PFSK-1 (cell line): ENCODE data around the gene NDUFC2.

ENCODE experiments used
- FOXP2 ChIP-seq: optimal IDR thresholded peaks from 2 replicates; pipeline ENCODE3; 2011; ENCODE audit warnings: borderline replicate concordance, control low read depth, inconsistent platforms; ENCODE audit not compliant: insufficient read depth; ENCODE audit errors: extremely low read length, extremely low read depth
- POLR2AphosphoS5 ChIP-seq: IDR thresholded peaks from 2 replicates; pipeline ENCODE4 v1.6.1; 2012; ENCODE audit warnings: low read depth, mild to moderate bottlenecking, control low read depth, low read length, moderate library complexity
- SIN3A ChIP-seq: IDR thresholded peaks from 2 replicates; pipeline ENCODE4 v1.6.1; 2012; ENCODE audit warnings: mild to moderate bottlenecking, low read length, moderate library complexity, borderline replicate concordance; ENCODE audit not compliant: insufficient read depth
- TAF1 ChIP-seq: IDR thresholded peaks from 2 replicates; pipeline ENCODE4 v1.6.1; 2012; ENCODE audit warnings: low read length, control low read depth, borderline replicate concordance; ENCODE audit not compliant: insufficient read depth
- TF ChIP-seq, protein P1 (sequence below), 2 experiments: IDR thresholded peaks; 2 replicates each; pipeline versions ENCODE4 v1.6.1 to v1.8.0; 2011 to 2012; ENCODE audit warnings: low read depth in 2 of 2, low read length in 2 of 2, control low read depth in 1 of 2, inconsistent platforms in 1 of 2, mild to moderate bottlenecking in 1 of 2, moderate library complexity in 1 of 2; ENCODE audit not compliant: insufficient read depth in 1 of 2

The NDUFC2 gene

DNA sequence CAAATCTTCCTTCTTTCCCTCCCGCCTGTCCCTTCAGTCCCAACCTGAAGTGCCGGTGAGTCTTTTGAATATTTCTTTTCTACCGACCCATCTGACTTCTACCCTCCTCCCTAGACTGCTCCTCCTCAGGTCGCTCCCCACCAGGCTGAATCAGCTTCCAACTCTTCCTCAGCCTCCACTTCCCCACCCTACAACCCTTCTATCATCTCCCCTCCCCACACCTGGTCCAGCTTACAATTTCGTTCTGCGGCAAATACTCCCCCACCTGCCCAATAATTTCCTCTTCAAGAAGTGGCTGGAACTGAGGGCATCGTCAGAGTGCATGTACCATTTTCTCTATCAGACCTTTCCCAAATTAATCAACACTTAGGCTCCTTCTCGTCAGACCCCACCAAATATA lies 2.5 kb upstream of the NDUFC2 start:
- TF ChIP-seq FOXP2 (no peak), TAF1 (no peak), SIN3A (no peak), POLR2AphosphoS5 (no peak)
- TF ChIP-seq, protein P1, sequence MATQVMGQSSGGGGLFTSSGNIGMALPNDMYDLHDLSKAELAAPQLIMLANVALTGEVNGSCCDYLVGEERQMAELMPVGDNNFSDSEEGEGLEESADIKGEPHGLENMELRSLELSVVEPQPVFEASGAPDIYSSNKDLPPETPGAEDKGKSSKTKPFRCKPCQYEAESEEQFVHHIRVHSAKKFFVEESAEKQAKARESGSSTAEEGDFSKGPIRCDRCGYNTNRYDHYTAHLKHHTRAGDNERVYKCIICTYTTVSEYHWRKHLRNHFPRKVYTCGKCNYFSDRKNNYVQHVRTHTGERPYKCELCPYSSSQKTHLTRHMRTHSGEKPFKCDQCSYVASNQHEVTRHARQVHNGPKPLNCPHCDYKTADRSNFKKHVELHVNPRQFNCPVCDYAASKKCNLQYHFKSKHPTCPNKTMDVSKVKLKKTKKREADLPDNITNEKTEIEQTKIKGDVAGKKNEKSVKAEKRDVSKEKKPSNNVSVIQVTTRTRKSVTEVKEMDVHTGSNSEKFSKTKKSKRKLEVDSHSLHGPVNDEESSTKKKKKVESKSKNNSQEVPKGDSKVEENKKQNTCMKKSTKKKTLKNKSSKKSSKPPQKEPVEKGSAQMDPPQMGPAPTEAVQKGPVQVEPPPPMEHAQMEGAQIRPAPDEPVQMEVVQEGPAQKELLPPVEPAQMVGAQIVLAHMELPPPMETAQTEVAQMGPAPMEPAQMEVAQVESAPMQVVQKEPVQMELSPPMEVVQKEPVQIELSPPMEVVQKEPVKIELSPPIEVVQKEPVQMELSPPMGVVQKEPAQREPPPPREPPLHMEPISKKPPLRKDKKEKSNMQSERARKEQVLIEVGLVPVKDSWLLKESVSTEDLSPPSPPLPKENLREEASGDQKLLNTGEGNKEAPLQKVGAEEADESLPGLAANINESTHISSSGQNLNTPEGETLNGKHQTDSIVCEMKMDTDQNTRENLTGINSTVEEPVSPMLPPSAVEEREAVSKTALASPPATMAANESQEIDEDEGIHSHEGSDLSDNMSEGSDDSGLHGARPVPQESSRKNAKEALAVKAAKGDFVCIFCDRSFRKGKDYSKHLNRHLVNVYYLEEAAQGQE (IDR thresholded peaks at IDR 0.05; ENCODE audit: insufficient read depth in 1 of 2, low read depth in 2 of 2, low read length in 2 of 2), result no peak

GRCh38 chr11:78081583-78081982 lies 1.9 kb upstream of the NDUFC2 start:
- TF ChIP-seq FOXP2 (no peak), TAF1 (no peak), POLR2AphosphoS5 (no peak), SIN3A (no peak)
- TF ChIP-seq, protein P1 (IDR thresholded peaks at IDR 0.05; ENCODE audit: insufficient read depth in 1 of 2, low read depth in 2 of 2, low read length in 2 of 2), result no peak

DNA sequence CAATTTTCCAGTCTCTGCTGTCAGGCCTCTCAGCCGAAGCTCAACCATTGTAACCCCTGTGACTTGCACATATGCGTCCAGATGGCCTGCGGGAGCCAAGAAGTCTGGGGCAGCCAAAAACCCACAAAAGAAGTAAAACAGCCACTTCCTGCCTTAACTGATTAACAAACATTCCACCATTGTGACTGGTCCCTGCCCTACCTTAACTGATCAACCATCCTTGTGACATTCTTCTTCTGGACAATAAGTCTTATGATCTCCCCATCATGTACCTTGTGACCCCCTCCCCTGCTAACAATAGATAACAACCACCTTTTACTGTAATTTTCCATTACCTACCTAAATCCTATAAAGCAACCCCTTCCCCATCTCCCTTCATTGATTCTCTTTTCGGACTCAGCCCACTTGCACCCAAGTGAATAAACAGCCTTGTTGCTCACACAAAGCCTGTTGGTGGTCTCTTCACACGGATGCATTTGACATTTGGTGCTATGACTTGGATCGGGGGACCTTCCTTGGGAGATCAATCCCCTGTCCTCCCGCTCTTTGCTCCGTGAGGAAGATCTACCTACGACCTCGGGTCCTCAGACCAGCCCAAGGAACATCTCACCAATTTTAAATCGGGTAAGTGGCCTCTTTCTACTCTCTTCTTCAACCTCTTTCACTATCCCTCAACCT lies 1.3 kb upstream of the NDUFC2 start:
- TF ChIP-seq, protein P1 (IDR thresholded peaks at IDR 0.05; ENCODE audit: insufficient read depth in 1 of 2, low read depth in 2 of 2, low read length in 2 of 2), result no peak
- no peak for TF ChIP-seq POLR2AphosphoS5
- no peak for TF ChIP-seq FOXP2
- TF ChIP-seq TAF1, result no peak
- TF ChIP-seq SIN3A, result no peak

- TF ChIP-seq POLR2AphosphoS5 (no peak), TAF1 (no peak), FOXP2 (no peak), SIN3A (no peak)
- TF ChIP-seq, protein P1 (IDR thresholded peaks at IDR 0.05; ENCODE audit: insufficient read depth in 1 of 2, low read depth in 2 of 2, low read length in 2 of 2), result no peak
Measured at GRCh38 chr11:78080084-78080817, 589 bp upstream of the NDUFC2 start.
